Vagina (tissue), 2 donors: ENCODE data around the gene MTAP.

ENCODE experiments used
- POLR2A ChIP-seq, 2 donors: fragments of 450-650 bp; IDR thresholded peaks; one replicate each; pipeline ENCODE4 v1.6.1; 2017; ENCODE audit warnings: antibody characterized with exemption in 2 of 2, mild to moderate bottlenecking in 2 of 2, moderate library complexity in 2 of 2
- TF ChIP-seq, protein P1 (sequence below), 3 experiments: fragments of 450-650 bp in 2 of 3; fragments of 200-600 bp in 1 of 3; sonication (generic) in 1 of 3; IDR thresholded peaks; one replicate each; pipeline ENCODE4 v1.5.1; 2017 to 2019; ENCODE audit warnings: antibody characterized with exemption in 3 of 3, mild to moderate bottlenecking in 2 of 3, moderate library complexity in 2 of 3

- TF ChIP-seq, protein P1, sequence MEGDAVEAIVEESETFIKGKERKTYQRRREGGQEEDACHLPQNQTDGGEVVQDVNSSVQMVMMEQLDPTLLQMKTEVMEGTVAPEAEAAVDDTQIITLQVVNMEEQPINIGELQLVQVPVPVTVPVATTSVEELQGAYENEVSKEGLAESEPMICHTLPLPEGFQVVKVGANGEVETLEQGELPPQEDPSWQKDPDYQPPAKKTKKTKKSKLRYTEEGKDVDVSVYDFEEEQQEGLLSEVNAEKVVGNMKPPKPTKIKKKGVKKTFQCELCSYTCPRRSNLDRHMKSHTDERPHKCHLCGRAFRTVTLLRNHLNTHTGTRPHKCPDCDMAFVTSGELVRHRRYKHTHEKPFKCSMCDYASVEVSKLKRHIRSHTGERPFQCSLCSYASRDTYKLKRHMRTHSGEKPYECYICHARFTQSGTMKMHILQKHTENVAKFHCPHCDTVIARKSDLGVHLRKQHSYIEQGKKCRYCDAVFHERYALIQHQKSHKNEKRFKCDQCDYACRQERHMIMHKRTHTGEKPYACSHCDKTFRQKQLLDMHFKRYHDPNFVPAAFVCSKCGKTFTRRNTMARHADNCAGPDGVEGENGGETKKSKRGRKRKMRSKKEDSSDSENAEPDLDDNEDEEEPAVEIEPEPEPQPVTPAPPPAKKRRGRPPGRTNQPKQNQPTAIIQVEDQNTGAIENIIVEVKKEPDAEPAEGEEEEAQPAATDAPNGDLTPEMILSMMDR (IDR thresholded peaks at IDR 0.05): no peak
- TF ChIP-seq POLR2A (IDR thresholded peaks at IDR 0.05): no peak
These were observed 26.5 kb downstream of the MTAP start for GRCh38 chr9:21828853-21829410.
